GM18502 (cell line): ENCODE data around the gene NOC3L.

ENCODE experiments used
- ATAC-seq: cut with Tn5 transposase; IDR thresholded peaks from one replicate; pipeline ENCODE4 v1.9.1; 2021; ENCODE audit warnings: mild to moderate bottlenecking; ENCODE audit not compliant: unreplicated experiment, poor library complexity

The NOC3L gene

GRCh38 chr10:94310369-94310768 lies 52.4 kb downstream of the NOC3L start:
- no peak for ATAC-seq

- ATAC-seq: no peak
These were observed 53.9 kb downstream of the NOC3L start for GRCh38 chr10:94308866-94309265.

GRCh38 chr10:94307046-94307615 lies 55.6 kb downstream of the NOC3L start:
- no peak for ATAC-seq

GRCh38 chr10:94303929-94304328 lies 58.8 kb downstream of the NOC3L start:
- ATAC-seq: no peak

GRCh38 chr10:94300042-94300441 lies 62.7 kb downstream of the NOC3L start:
- ATAC-seq: no peak

GRCh38 chr10:94299417-94299816 lies 63.3 kb downstream of the NOC3L start:
- ATAC-seq: no peak

GRCh38 chr10:94294168-94294567 lies 68.6 kb downstream of the NOC3L start:
- ATAC-seq: no peak

GRCh38 chr10:94293354-94293753 lies 69.4 kb downstream of the NOC3L start:
- ATAC-seq: no peak

GRCh38 chr10:94292434-94293090 lies 70.2 kb downstream of the NOC3L start:
- no peak for ATAC-seq

- ATAC-seq: no peak
These were observed 74.2 kb downstream of the NOC3L start for GRCh38 chr10:94288361-94289101.

GRCh38 chr10:94287336-94287735 lies 75.4 kb downstream of the NOC3L start:
- ATAC-seq: no peak

GRCh38 chr10:94286901-94287300 lies 75.8 kb downstream of the NOC3L start:
- ATAC-seq: no peak

GRCh38 chr10:94285271-94285670 lies 77.5 kb downstream of the NOC3L start:
- ATAC-seq: no peak
